ENCODE results near the gene CNTLN.
"Not testable (repeated sequence)": the region's sequence is repeated elsewhere in the genome, so short reads cannot be mapped to it uniquely, and the experiment has no call there.

CNTLN gene

DNA sequence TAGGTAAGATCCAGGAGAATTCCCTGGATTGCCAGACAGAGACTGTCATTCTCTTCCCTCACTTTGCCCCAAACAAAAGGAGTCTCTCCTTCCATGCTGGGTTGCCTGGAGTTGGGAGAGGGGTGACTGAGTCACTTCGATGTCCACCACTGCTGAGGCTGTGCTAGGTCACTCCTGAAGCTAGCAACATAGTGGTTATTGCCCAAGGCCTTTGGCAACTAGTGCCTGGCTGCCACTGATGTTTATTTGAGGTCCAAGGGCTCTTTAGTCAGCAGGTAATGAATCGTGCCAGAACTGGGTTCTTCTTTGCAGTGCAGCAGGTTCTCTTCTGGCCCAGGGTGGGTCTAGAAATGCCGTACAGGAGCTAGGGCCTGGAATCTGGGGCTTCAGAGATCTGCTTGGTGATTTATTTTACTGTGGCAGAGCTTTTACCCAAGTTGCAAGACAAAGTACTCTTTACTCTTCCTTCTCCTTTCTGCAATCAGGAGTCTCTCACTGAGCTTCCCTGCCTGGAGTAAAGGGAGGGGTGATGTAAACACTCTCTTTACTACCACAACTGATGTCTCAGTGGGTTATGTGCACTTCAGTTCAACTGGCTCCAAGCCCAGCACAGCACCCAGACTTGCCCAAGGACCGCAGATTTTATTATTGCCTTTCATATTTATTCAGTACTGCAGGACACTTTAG lies 288.3 kb downstream of the CNTLN start:
- DNase-seq, result no peak

DNA sequence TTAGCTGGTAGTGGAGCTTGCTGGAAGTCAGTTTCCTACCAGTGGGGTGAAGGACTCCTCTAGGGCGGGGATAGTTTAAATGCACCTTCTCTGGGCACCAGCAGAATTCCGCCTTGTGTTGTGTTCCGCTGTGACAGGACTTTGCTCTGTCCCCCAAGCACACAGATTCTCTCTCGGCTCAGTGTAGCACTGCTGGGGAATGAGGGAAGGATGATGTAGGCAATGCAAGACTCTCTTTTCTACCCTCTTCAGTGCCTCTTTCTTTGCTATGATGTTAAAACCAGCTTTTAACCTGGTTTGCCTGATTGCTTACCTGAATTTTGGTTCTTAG lies 288.8 kb downstream of the CNTLN start:
- no peak for DNase-seq

DNA sequence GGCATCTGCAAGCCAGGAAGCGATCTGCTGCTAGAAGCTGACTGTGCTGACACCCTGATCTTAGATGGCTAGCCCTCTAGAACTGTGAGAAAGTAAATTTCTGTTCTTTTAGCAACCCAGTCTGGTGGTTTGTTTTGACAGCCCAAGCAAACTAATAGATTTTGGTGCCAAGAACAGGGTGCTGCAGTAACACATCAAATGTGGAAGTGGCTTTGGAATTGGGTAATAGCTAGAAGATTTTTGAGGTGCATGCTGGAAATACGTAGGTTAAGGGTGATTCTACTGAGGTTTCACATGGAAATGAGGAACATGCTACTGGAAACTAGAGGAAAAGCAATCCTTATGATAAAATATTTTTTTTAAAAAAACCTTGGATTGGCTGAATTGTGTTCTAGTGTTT lies 290.5 kb downstream of the CNTLN start:
- no peak for DNase-seq

DNA sequence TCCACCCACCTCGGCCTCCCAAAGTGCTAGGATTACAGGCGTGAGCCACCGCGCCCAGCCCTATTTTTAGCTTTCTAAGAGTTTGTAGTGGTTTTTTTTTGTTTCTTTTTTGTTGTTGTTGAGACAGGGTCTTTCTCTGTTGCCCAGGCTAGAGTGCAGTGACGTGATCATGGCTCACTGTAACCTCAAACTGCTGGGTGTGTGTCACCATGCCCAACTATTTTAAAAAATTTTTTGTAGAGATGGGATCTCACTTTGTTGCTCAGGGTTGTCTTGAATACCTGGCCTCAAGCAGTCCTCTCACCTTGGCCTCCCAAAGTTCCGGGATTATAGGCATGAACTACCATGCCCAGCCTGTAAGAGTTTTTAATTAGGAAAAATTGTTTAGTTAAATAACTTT lies 298.7 kb downstream of the CNTLN start:
- no peak for DNase-seq

DNA sequence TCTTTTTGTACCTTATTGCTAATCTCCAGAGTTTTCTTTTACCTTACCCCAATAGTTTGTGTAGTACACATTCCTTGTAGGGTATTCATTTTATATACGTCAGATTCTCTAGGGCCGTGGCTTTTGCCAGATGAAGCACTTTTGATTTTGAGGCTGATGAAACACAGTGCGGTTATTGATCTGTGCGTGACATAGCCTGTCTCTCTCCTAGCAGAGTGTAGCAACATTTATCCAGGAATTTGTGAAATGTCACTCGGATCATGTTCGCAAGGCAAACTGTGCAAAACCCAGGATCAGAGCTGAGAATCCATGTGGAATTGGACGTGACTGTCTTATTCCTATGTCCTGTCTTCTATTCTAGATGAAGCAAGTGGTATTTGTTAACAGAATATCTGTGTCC lies 302.0 kb downstream of the CNTLN start:
- no peak for DNase-seq

DNA sequence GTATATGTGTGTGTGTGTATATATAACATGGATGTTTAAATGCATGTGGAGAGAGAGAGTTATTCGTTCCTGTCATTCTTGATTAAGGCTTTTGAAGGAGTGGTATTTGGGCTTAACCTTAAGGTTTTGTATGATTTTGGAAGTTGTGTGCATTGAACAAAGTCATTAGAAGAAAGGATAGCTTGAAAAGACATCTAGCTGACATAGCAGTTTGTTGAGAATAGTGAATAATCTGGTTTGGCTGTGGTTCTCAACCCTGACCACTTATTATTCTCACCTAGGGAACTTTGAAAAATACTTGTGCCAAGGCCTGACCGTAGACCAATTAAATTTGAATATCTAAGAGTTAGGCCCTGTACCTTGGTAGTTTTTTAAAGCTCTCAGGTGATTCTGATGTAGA lies 303.0 kb downstream of the CNTLN start:
- no peak for DNase-seq

DNA sequence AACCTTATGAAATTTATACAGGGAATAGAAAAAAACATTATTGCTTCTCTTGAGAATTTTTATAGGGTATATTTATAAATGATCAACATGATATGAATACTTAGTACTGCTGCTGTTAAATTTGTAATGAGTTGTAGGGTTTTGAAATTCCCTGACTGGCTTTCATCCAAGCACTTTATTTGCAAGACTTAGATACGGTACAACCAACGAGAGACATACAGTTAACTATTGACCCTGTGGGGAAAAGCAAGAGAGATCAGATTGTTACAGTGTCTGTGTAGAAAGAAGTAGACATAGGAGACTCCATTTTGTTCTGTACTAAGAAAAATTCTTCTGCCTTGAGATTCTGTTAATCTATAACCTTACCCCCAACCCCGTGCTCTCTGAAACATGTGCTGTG lies 310.3 kb downstream of the CNTLN start:
- not testable (repeated sequence) for DNase-seq

DNA sequence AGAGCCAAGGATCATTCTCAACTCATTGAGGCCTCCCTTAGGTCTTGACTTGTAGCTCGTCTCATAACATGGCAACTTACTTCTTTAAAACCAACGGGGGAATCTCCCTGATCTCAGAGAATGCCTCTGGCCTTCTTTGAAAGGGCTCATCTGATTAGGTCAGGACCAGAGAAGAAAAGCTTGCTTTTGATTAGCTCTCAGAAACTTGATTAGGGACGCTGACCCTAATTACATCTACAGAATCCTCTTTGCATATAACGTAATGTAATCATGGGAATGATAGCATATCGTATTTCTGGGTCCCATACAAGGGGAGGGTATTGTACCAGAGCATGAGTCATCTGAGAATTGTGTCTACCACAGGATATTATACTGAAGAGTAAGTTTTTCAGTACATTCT lies 318.9 kb downstream of the CNTLN start:
- no peak for DNase-seq

DNA sequence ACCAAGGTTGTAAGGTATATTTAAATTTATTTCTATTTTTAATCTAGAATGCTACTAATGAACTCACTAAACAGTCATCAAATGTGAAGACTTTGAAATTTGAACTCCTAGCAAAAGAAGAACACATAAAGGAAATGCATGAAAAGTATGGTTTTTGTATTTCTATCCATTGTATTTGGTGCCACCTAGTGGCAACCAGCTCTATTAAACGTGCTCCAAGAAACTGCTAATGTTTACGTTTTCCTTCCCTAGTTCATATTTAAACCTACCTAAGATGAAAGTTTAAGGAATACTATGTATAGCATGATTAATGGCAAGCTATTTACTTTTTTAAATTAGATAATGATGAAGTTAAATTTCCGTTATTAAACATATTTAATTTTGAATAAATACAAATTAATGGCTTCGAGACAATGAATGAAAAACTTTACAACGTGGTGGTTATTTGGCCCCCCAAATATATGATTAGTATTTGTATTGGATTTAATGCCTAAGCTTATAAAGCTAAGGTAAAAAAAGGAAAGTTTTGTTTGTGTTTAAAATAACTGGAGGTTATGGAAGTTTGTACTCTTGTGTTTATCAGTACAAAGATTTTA lies 328.1 kb downstream of the CNTLN start:
- peak; percentile 51 for DNase-seq

DNA sequence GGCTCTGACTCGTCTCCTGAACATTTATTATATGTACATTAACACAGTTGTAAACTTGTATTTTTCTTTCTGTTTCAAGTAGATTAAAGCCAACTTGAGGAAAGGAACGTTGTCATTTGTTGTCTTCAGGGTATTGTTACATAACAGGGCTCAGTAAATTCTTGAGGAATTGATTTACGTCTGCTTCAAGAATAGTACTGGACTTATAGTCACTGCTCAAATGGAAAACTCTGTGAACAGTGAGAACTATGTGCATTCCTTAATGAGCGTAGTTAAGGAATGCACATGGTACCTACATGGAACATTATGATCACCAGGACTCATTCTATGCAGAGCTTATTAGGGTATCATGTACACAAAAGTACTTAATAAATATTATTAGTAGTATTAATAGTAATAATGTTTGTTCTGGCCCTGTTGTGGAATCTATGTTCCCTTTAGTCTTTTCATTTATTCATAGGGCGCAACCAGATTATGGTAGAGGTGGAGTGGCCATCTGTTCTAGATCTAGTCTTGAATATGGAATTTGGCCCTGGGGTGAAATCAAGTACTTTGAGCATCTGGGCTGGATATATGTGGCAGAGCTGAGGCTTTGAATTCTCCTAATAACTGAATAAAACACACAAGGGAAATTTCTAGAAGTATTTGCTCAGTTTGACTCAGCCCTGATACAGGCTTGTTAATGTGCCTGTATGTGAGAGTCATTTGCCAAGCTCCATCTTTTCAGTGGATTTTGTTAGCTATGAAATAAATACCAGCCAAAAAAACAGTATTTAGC lies 335.4 kb downstream of the CNTLN start:
- peak; percentile 2 for DNase-seq

DNA sequence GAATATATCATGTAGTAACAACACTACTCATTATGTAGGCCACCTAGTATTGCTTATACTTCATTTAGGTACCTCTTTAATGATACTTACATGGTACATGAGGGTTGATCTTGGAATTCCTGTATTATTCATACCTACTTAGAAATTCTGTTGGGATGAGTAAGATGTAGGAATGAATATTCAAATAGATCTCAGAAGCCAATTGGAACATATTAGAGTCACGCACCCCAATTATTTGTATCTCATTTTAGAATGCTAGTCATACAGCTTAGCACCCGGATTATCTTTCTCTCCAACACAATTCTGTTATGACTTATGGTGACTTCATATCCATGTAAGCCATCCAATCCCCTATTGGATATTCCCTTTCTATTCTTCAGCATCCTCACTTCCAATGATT lies 337.3 kb downstream of the CNTLN start:
- no peak for DNase-seq

DNA sequence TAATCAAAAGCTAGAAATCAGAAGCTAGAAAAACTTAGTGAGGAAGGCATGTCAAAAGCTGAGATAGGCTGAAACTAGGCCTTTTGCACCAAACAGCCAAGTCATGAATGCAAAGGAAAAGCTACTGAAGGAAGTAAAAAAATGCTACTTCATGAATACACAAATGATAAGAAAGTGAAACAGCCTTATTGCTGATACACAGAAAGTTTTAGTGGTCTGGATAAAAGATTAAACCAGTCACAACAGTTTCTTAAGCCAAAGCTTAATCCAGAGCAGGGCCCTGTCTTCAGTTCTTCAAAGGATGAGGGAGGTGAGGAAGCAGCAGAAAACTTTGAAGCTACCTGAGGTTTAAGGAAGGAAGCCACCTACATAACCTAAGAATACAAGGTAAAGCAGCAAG lies 341.6 kb downstream of the CNTLN start:
- no peak for DNase-seq

DNA sequence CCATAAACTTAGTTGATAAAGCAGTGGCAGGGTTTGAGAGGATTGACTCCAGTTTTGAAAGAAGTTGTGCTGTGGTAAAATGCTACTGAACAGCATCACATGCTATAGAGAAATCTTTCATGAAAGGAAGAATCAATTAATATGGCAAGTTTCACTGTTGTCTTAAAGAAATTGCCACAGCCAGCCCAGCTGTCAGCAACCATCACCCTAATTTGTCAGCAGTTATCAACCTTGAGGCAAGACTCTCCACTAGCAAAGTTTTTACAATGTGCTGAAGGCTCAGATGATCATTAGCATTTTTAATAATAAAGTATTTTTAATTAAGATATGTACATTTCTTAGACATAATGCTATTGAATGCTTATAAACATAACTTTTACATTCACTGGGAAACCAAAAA lies 343.0 kb downstream of the CNTLN start:
- no peak for DNase-seq

DNA sequence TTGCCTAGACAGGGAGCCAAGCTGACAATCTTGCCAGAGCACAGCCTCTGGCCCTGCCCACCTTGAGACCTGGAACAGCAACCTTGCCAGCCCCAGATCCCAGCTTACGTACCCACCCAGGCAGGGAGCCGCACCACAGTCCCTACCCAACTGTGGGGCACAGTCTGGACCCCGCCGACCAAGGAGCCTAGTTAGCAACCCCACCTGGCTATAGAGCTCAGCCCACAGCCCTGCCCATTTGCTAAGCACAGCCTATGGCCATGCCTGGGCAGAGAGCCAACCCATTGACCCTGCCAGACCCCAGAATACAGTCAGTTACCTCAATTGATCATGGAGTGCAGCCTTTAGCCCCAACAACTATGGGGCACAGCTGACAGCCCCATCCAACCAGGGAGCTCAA lies 346.1 kb downstream of the CNTLN start:
- no peak for DNase-seq

DNA sequence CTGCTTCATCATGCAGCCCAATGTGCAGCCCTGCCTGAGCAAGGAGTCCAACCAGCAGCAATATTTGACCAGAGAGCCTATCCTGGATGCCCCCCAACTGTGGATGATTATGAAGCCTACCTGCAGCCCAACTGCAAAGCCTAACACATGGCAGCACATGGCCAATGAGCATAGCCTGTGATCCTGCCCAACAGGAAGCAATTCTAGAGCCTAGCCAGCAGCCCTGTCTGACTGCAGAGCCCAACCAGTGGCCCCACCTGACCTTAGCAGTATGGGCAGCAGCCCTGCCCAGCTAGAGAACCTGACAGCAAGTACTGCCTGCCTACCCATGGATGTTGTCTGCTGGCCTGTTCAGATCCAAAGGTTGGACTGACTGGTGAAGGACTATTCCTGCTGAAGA lies 346.7 kb downstream of the CNTLN start:
- no peak for DNase-seq

DNA sequence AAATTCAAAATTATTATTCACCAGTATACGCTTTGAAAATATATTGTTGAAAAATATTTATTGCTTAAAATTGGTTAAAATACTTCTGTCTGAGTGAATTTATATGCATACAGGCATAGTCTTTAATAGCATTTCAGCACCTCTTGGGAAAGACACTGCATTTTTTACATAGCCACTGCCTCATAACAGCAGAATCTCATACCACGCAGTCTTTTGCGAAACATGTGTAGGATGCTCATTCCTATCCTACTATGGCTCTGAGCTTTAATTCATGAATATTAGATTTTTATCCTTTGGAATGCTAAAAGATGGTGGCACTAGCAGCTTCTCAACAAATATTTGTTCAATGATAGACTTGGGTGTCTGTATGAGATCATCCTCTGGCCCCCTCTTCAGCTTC lies 350.1 kb downstream of the CNTLN start:
- no peak for DNase-seq

DNA sequence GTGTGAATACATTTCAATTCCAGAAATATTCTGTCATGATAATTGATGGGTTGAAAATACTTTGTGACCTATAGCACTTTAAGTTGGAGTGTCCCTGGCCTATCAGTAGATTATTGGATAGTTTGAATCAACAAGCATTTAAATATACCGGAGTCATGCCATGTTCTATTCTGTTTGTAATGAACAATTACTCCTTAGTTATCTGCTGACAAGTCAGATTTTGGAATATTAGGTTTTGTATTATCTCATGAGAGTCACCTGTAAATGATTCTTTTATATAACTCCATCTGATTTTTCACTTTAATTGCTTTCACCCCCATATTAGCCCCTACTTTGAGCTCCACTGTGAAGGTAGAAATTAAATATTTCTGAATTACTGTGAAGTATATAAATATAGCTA lies 351.6 kb downstream of the CNTLN start:
- no peak for DNase-seq

DNA sequence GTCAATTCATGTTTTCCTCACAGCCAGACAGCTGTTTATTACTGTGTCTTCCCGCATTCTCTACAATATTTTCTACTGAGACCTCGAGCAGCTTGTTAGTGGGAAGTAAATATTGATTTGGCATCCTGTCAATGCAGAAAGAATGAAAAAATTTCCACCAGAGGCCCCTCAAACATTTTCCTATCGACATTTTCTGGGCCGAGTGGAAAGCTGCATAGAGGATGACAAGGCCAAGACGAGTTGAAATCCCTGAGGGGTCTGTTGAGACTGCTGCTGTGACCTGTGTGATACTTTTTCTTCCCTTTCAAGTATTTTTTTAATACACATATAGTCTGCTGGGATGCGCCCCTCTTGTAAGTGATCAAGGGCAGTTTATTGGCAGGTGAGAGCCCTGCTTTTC lies 352.6 kb downstream of the CNTLN start:
- no peak for DNase-seq

DNA sequence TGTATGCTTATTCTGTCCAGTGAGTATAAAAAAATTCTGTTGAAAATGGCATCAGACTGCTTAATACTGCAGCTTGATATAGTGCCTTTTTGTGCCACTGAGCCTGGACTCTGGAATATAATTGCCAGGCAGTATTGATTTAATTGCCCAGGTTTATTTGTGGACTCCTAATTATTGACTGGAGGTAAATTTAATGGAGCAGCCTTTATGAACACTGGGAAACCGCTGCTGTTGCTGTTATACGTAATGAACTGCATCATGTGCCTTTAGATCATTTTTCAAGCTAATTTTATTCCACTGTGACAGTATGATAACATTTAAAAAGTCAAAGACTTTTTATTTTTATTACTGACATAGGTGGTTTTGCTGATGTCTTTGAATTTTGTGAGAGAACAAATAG lies 353.8 kb downstream of the CNTLN start:
- no peak for DNase-seq

DNA sequence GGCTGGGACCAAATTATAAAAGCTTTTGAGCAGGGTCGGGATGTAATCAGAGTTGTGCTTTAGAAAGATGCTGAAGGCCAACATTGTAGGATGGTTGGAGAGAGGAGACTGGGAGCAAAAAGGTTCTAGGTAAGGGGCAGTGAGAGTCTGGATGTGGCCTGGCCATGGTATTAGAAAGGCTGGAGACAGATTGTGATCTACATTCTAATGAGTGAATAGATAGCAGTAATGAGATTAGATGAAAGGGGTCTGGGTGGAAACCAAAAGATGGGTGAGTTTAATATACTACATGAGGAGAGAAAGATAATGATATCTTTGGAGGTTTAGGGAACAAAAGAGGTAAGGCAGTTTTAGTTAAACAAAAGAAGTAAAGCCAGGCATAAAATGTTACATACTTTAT lies 355.3 kb downstream of the CNTLN start:
- DNase-seq, result no peak

DNA sequence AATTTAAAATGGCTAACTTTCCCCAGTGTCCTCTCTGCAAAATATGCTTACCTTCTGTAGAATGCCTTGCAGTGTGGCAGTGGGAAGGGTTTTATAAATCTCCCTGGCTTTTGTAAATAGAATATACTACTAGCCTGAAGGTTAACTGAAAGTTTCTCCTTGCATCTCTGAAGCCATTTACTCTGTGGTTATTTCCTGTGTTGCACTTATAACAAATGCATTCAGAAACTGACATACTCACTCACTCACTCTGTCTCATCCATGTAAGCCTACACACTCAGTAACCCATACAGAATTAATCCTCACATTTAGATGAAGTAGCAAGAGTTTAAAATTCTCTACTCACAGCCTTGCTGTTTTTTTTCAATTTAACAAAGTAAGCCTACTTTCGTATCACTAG lies 356.9 kb downstream of the CNTLN start:
- no peak for DNase-seq

DNA sequence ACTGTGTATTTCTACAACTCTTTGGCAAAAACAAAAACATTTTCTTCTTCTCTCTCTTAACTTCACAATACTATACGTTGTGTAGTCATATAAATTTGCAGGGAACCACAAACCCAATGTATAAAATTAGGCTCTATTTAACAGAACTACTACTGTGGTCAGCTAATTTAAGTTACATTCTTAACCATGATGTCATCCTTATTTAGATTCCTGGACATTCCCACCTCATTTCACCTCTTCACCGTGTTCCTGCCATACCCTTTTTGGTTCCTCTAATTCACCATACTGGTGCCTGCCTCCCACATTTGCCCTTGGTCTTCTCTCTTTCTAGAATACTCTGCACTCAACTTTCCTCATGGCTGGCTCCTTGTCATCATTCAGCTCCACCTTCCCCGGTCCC lies 368.4 kb downstream of the CNTLN start:
- no peak for DNase-seq

DNA sequence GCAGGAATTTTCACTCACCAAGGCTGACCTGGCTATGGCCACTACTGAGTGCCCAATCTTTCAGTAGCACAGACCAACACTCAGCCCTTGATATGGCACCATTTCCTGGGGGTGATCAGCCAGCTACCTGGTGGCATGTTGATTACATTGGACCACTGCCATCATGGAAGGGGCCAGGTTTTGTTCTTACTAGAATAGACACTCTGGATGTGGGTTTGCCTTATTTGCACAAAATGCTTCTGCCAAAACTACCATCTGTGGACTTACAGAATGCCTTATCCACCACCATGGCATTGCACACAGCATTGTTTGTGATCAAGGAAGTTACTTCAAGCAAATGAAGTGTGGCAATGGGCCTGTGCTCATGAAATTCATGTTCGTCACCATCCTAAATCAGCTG lies 374.3 kb downstream of the CNTLN start:
- no peak for DNase-seq

DNA sequence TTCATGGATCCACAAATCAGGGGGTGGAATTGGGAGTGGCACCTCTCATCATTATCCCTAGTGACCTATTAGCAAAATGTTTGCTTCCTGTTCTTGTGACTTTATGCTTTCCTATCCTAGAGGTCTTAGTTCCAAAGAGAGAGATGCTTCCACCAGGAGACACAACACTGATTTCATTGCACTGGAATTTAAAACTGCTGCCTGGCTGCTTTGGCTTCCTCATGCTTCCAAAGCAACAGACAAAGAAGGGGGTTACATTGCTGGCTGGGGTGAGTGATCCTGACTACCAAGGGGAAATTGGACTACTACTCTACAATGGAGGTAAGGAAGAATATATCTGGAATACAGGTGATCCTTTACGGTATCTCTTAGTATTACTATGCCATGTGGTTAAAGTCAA lies 374.9 kb downstream of the CNTLN start:
- no peak for DNase-seq

DNA sequence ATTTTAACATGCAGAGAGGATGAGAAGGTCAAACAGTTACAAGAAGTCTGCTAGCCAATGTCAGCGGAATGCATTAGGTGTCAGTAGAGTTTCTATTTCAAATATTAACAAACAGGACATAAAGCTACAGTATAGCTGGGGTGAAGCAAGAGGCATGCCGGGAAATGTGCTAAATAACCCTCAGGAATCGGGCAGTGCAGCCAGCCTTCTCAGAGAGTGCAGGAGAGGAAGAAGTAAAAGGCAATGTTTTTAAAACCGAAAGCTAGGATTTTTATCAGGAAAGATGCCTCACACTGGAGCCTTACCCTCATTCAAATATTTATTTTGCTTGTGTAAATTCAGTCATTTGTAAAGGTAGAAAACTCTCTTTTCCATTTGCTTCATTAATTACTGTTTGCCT lies 384.9 kb downstream of the CNTLN start:
- DNase-seq, result no peak

All from NCI-H1694 treated with DMSO at 0.1 percent for 48 hours (cell line).